HepG2 (cell line): ENCODE results near the gene ZBTB48. TPM values are rescaled to one million over a fixed set of nuclear protein-coding genes. Genes with fewer than 3 reads are reported as not detected.
A peak's percentile ranks its signal among the peaks of the same experiment; 100 is the strongest.

Experiments
- ATAC-seq: fragments of 200-7000 bp; cut with Tn5 transposase; 3 replicates; pipeline ENCODE4 v1.9.1; 2020; ENCODE audit warnings: mild to moderate bottlenecking, moderate library complexity
- BruUV-seq: library from RNA; stranded (reverse); fragments of 400-500 nt; replicated peaks from 2 replicates; lab custom pipeline; 2021; lab: Mats Ljungman, UMichigan
- CTCF ChIA-PET: fragments of 300-600 bp; formaldehyde crosslinking; extraction: SDS; loops from one replicate; lab custom pipeline; 2021; ENCODE audit warnings: low total read pairs, inconsistent platforms, low intra/inter-chr PET ratio; lab: Yijun Ruan, JAX
- POLR2A ChIA-PET: fragments of 350-600 bp; sonication (Branson Sonifier 250); formaldehyde crosslinking; loops from one replicate; lab custom pipeline; 2020; ENCODE audit warnings: antibody characterized with exemption, inconsistent platforms; lab: Yijun Ruan, JAX
- DNase-seq: peaks from one replicate; pipeline ENCODE4 v3.0.0-alpha.2; 2015; ENCODE audit warnings: low spot score
- FAIRE-seq: peaks from 3 replicates; lab custom pipeline; 2011; peaks lifted over from hg19 to GRCh38; lab: Jason Lieb, UNC
- H2AFZ ChIP-seq: one replicate; pipeline ENCODE4 v1.6.1; 2011; ENCODE audit warnings: low read length, inconsistent platforms
- H3K27ac ChIP-seq: fragments of 300-600 bp; 3 replicates; pipeline ENCODE4 v1.8.0; 2011; ENCODE audit warnings: mixed run types, mild to moderate bottlenecking, mixed read lengths, low read length, inconsistent platforms; ENCODE audit not compliant: insufficient read depth; ENCODE audit errors: extremely low read length
- H3K27me3 ChIP-seq, 2 experiments: fragments of 200-600 bp in 1 of 2; 2 replicates in 1 of 2; 3 replicates in 1 of 2; pipeline versions ENCODE4 v1.6.0 to v1.8.0; 2011; ENCODE audit warnings: low read length in 2 of 2, mild to moderate bottlenecking in 2 of 2, moderate library complexity in 2 of 2, inconsistent platforms in 1 of 2; ENCODE audit not compliant: insufficient read depth in 2 of 2, control insufficient read depth in 1 of 2
- H3K36me3 ChIP-seq, 2 experiments: fragments of 200-600 bp in 1 of 2; replicated peaks in 1 of 2; 2 replicates in 1 of 2; 3 replicates in 1 of 2; pipeline versions ENCODE4 v1.5.1 to v1.8.0; 2011; ENCODE audit warnings: low read length in 2 of 2, inconsistent platforms in 1 of 2; ENCODE audit not compliant: insufficient read depth in 2 of 2, control insufficient read depth in 1 of 2
- H3K4me1 ChIP-seq: 2 replicates; pipeline ENCODE4 v1.5.1; 2012; ENCODE audit warnings: low read length, inconsistent platforms; ENCODE audit not compliant: insufficient read depth
- H3K4me2 ChIP-seq: 2 replicates; pipeline ENCODE4 v1.6.0; 2011; ENCODE audit warnings: low read depth, low read length, inconsistent platforms
- H3K4me3 ChIP-seq, 3 experiments: fragments of 200-600 bp in 1 of 3; sonication (generic), shearing (Covaris generic) in 1 of 3; replicated peaks in 1 of 3; 2 replicates each; pipeline ENCODE4 v1.5.1; 2011 to 2016; ENCODE audit warnings: low read length in 3 of 3, inconsistent platforms in 2 of 3, low read depth in 2 of 3, mild to moderate bottlenecking in 2 of 3, control low read depth in 1 of 3, mixed read lengths in 1 of 3; ENCODE audit not compliant: insufficient read depth in 1 of 3
- H3K79me2 ChIP-seq: one replicate; pipeline ENCODE4 v1.6.1; 2011; ENCODE audit warnings: low read length, inconsistent platforms; ENCODE audit not compliant: insufficient read depth
- H3K9ac ChIP-seq: 2 replicates; pipeline ENCODE4 v1.6.0; 2011; ENCODE audit warnings: mild to moderate bottlenecking, low read depth, low read length, inconsistent platforms; ENCODE audit not compliant: insufficient read depth
- H3K9me3 ChIP-seq: 2 replicates; pipeline ENCODE4 v1.5.1; 2012; ENCODE audit warnings: mild to moderate bottlenecking, low read length
- H4K20me1 ChIP-seq: 2 replicates; pipeline ENCODE4 v1.6.0; 2011; ENCODE audit warnings: inconsistent platforms, mild to moderate bottlenecking, low read length, moderate library complexity; ENCODE audit not compliant: insufficient read depth
- AHDC1 ChIP-seq: sonication (generic); formaldehyde crosslinking; IDR thresholded peaks from 2 replicates; pipeline ENCODE4 v1.5.1; 2020; ENCODE audit warnings: mild to moderate bottlenecking, missing genetic modification reagents, borderline replicate concordance
- GPN1 ChIP-seq: sonication (generic); formaldehyde crosslinking; IDR thresholded peaks from 2 replicates; pipeline ENCODE4 v1.5.1; 2020; ENCODE audit warnings: missing genetic modification reagents, borderline replicate concordance
- IRF1 ChIP-seq: sonication (generic); formaldehyde crosslinking; IDR thresholded peaks from 2 replicates; pipeline ENCODE4 v1.4.0; 2020; ENCODE audit warnings: low read depth, mild to moderate bottlenecking, missing genetic modification reagents
- NR2F6 ChIP-seq, 2 experiments: IDR thresholded peaks; 2 replicates each; pipeline ENCODE4 v1.6.1; 2016; ENCODE audit warnings: antibody characterized with exemption in 1 of 2, mild to moderate bottlenecking in 1 of 2
- RAD51 ChIP-seq: fragments of 450-650 bp; IDR thresholded peaks from 2 replicates; pipeline ENCODE4 v1.6.1; 2016; ENCODE audit warnings: borderline replicate concordance
- ZGPAT ChIP-seq: IDR thresholded peaks from 2 replicates; pipeline ENCODE4 v1.6.1; 2016; ENCODE audit warnings: mild to moderate bottlenecking
- WGBS: methylation state at CpG from one replicate; pipeline ENCODE4 v1.1.6; 2017; ENCODE audit warnings: low lambda C conversion rate; 5-methylcytosine and 5-hydroxymethylcytosine counted together
- in situ Hi-C: cut with HindIII; loops from 2 replicates; pipeline ENCODE4 v1.10.0; 2017; ENCODE audit warnings: low pct_unique_long_range_greater_than_20kb; ENCODE audit not compliant: extremely low pct_ligation_motif_present
- intact Hi-C: fragments of 100-400 bp; cut with micrococcal nuclease; formaldehyde crosslinking; loops from one replicate; pipeline ENCODE4 v1.10.0; 2022; ENCODE audit not compliant: unreplicated experiment
- polyA plus RNA-seq, 8 experiments: library from polyadenylated mRNA; depleted of rRNA in 3 of 8; stranded (reverse) in 7 of 8; unstranded in 1 of 8; fragments of >200 nt; fragmentation: Illumina TruSeq in 4 of 8; extraction: Trizol in 4 of 8; gene quantifications; 2 replicates each; pipeline versions ENCODE4 v1.2.1 to v1.2.3, GENCODE V29; 2011 to 2016; ENCODE audit warnings: low read depth in 4 of 8, missing spikeins in 1 of 8, mixed read lengths in 1 of 8; ENCODE audit not compliant: insufficient read depth in 1 of 8
- total RNA-seq, 5 experiments: library from RNA; depleted of rRNA; stranded (reverse); fragments of >200 nt; fragmentation: Illumina TruSeq; extraction: Trizol; gene quantifications; 2 replicates each; pipeline ENCODE4 v1.2.3, GENCODE V29; 2016; ENCODE audit warnings: low read depth in 1 of 5
- TF ChIP-seq, protein P1 (sequence below): sonication (generic); formaldehyde crosslinking; IDR thresholded peaks from 2 replicates; pipeline ENCODE4 v1.8.0; 2022; ENCODE audit warnings: mild to moderate bottlenecking, missing genetic modification reagents, moderate library complexity
- TF ChIP-seq, protein P2 (sequence below): sonication (generic); formaldehyde crosslinking; IDR thresholded peaks from 2 replicates; pipeline ENCODE4 v1.8.1; 2023; ENCODE audit warnings: mild to moderate bottlenecking, missing genetic modification reagents, borderline replicate concordance

ZBTB48 gene
- total and polyA plus RNA-seq, 2 of the 13 experiments (the other 11 are each of a cell fraction or from before 2014, with no cell fraction given) = 13.0 to 17.1 TPM

- 95% methylated on average over 8 of the region's 10 CpGs for WGBS
- no peaks in the 10 kb centered on the region; the same call in 1 of the 2 replicates for H4K20me1 ChIP-seq
- TF ChIP-seq RAD51 = no peak
- TF ChIP-seq IRF1 (CRISPR knock-in tag) = no peak
- TF ChIP-seq ZGPAT = no peak
- TF ChIP-seq, protein P1, sequence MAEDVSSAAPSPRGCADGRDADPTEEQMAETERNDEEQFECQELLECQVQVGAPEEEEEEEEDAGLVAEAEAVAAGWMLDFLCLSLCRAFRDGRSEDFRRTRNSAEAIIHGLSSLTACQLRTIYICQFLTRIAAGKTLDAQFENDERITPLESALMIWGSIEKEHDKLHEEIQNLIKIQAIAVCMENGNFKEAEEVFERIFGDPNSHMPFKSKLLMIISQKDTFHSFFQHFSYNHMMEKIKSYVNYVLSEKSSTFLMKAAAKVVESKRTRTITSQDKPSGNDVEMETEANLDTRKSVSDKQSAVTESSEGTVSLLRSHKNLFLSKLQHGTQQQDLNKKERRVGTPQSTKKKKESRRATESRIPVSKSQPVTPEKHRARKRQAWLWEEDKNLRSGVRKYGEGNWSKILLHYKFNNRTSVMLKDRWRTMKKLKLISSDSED (CRISPR knock-in tag) = no peak
- no peak for TF ChIP-seq NR2F6 (IDR thresholded peaks at IDR 0.05)
- TF ChIP-seq NR2F6 (CRISPR knock-in tag; IDR thresholded peaks at IDR 0.05) = no peak
- no peak for TF ChIP-seq GPN1 (CRISPR knock-in tag)
- TF ChIP-seq AHDC1 (CRISPR knock-in tag) = no peak
- TF ChIP-seq, protein P2, sequence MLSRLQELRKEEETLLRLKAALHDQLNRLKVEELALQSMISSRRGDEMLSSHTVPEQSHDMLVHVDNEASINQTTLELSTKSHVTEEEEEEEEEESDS = no peak
- TF ChIP-seq, all 625 proteins: peak for 0
- in situ Hi-C loops (no loop called here), intact Hi-C loops (no loop called here)
- ChIA-PET POLR2A (interaction anchor here (1.6 to 3.1 kb wide), 2 partner anchors 18 to 162 kb away, joined by 3 to 19 read pairs; partner anchors contain the start of gene KLHL21), CTCF (no interaction called here)
- H3K9ac ChIP-seq = no peak overlapping the region
- ATAC-seq (no peak), FAIRE-seq (no peak), DNase-seq (no peak)
- H3K4me2 ChIP-seq = no peak overlapping the region
- H2AFZ ChIP-seq = no peak overlapping the region
- H3K4me3 ChIP-seq = no peak overlapping the region
- peaks cover 33% of the 10 kb centered on the region for H3K79me2 ChIP-seq
- BruUV-seq = TSS peak; percentile 7
- H3K9me3 ChIP-seq = no peaks in the 10 kb centered on the region
- peaks cover 20 to 65% of the 10 kb centered on the region in 2 experiments; a peak in 4 of 5 replicates for H3K36me3 ChIP-seq
- no peaks in the 10 kb centered on the region; a peak in 1 of 5 replicates for H3K27me3 ChIP-seq
- H3K4me1 ChIP-seq = peaks cover 31% of the 10 kb centered on the region
- H3K27ac ChIP-seq = no peak overlapping the region
Measured at GRCh38 chr1:6622396-6623152, 42.8 kb downstream of the ZBTB48 start.
